HG02588 (cell line): ENCODE results near the gene RCSD1.
"Not testable (repeated sequence)": the region's sequence is repeated elsewhere in the genome, so short reads cannot be mapped to it uniquely, and the experiment has no call there.

Experiments used
- ATAC-seq: cut with Tn5 transposase; IDR thresholded peaks from one replicate; pipeline ENCODE4 v1.9.1; 2021; ENCODE audit warnings: mild to moderate bottlenecking, moderate library complexity; ENCODE audit not compliant: unreplicated experiment

The RCSD1 gene

GRCh38 chr1:167629681-167630567 lies at the start of gene RCSD1:
RCSD1 (plus strand) TSS chr1:167630232; CDS start chr1:167630424, 192 bp downstream.
- ATAC-seq: no peak

GRCh38 chr1:167582064-167582463 lies 48.0 kb upstream of the RCSD1 start:
- no peak for ATAC-seq

DNA sequence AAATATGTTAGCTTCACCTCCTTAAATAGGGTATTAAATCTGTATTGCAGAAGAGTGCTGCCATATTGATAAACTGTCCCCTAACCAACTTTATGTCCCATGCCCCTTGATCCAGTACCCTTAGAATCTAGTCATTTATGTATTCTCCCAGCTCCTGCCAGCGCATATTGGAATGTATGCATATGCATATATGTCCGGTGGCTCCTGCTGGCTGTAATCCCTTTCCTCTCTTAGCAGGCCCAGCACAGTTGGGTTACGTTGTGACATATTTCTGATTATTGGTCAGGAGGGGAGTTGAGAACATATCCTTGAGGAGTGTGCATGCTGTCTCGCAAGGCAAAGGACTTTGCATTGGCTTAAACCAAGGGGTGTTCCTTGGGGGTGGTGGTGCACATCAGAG lies 47.3 kb upstream of the RCSD1 start:
- no peak for ATAC-seq

GRCh38 chr1:167584581-167584980 lies 45.5 kb upstream of the RCSD1 start:
- ATAC-seq: no peak

DNA sequence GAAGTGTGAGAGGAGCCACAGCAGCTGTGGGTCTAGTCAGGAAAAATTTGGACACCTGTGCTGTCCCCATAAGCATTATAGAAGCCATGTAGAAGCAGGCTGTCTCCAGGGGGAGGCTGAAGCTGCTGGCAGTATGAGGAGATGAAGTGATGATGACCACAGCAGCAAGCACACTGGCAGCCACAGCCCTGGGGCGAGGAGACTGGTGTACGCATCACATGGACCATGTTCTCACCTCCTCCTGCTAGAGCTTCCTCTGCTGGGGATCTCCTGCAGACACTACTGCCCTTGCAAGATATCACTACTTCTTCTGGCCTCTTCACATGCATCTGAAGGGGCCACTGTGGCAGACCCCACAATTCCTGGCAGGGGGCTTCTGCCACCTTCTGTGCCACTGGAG lies 42.7 kb upstream of the RCSD1 start:
- no peak for ATAC-seq

- no peak for ATAC-seq
Measured at GRCh38 chr1:167587872-167588271, 42.2 kb upstream of the RCSD1 start.

- no peak for ATAC-seq
Measured at GRCh38 chr1:167588361-167588760, 41.7 kb upstream of the RCSD1 start.

- ATAC-seq: no peak
Measured at GRCh38 chr1:167592475-167592874, 37.6 kb upstream of the RCSD1 start.

DNA sequence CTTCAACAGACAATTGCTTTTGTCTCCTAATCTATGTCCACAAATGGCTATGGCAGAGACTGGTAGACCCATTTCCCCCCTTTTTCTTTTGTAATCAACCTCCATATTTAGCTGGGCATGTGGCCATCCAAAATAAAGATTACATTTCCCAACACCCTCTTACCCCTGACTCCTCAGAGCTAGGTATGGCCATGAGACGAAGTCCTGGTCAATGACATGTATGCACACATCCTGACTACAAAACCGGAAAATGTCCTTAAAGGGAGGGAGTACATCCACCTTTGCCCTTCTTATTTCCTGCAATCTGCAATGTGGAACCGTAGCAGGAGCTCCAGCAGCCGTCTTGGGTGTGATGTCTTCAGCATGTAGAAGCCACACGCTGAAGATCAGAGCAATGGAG lies 36.2 kb upstream of the RCSD1 start:
- no peak for ATAC-seq

DNA sequence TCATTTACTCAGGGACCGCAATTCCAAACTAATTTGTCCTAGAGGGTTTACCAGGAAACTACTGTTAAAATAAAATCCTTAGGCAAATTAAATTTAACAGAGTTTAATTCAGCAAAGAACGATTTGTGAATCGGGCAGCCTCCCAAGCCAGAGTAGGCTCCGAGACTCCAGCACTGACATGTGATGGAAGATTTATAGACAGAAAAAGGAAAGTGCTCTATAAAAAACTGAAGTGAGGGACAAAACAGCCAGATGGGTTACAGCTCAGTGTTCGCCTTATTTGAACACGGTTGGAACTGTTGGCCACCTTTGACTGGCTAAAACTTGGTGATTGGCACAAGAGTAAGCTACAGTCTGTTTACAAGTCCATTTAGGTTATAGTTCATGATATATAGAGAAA lies 35.2 kb upstream of the RCSD1 start:
- ATAC-seq: no peak

- peak; percentile 78 for ATAC-seq
Measured at GRCh38 chr1:167599957-167600581, 30.0 kb upstream of the RCSD1 start.

GRCh38 chr1:167601442-167602383 lies 28.3 kb upstream of the RCSD1 start:
- no peak for ATAC-seq

DNA sequence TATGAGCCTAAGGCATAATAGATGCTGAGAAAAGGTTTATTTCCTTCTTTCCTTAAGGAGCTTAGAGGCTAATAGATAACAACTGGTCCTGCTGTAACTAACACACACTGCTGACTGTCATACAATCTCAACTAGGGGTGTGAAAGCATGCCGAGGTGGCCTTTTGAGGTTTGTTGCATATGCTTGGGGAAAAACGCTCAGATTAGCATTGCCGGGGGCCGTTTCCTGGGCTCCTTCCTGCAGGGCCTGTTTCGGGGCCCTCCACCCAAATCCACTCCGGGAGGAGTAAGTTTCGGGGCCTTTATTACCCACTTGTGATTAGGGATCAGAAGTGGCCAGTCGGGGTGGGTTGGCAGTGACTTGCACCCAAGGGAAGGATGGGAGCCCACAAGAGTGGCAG lies 27.2 kb upstream of the RCSD1 start:
- no peak for ATAC-seq

GRCh38 chr1:167605576-167605975 lies 24.5 kb upstream of the RCSD1 start:
- ATAC-seq: no peak

GRCh38 chr1:167611983-167612382 lies 18.0 kb upstream of the RCSD1 start:
- no peak for ATAC-seq

DNA sequence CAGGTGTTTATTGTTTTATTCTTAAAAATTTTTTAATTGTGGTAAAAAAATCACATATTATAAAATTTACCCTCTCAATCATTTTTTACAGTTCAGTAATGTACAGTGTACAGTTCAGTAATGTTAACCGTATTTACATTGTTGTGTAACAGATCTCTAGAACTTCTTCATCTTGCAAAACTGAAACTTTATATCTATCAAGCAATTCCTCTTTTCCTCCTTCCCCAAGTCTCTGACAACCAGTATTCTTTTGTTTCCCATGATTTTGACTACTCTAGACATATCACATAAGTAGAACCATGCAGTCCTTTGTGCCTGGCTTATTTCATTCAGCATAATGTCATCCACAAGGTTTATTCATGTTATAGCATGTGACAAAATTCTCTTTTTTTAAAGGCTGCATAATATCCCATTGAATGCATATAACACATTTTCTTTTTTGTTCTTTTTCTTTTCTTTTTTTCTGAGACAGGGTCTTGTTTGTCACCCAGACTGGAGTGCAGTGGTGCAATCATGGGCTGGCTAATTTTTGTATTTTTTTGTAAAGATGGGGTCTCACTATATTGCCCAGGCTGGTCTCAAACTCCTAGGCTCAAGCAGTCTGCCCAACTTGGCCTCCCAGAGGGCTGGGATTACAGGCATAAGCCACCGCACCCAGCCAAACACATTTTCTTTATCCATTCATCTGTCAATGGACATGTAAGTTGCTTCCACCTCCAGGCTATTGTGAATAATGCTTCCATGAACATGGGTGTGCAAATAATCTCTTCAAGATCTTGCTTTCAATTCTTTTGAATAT lies 17.2 kb upstream of the RCSD1 start:
- ATAC-seq: no peak

DNA sequence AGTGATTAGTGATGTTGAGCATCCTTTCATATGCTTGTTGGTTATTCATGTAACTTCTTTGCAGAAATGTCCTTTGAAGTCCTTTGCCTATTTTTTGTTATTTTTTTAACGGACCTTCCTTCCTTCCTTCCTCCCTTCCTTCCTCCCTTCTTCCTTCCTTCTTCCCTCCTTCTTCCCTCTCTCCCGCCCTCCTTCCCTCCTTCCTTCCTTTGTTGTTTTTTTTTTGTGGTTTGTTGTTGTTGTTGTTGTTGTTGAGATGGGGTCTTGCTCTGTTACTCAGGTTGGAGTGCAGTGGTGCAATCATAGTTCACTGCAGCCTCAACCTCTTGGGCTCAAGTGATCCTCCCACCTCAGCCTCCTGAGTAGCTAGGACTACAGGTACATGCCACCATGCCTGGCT lies 16.0 kb upstream of the RCSD1 start:
- not testable (repeated sequence) for ATAC-seq

GRCh38 chr1:167614851-167615250 lies 15.2 kb upstream of the RCSD1 start:
- no peak for ATAC-seq

- no peak for ATAC-seq
Measured at GRCh38 chr1:167616521-167616920, 13.5 kb upstream of the RCSD1 start.
